NB4 (cell line): ENCODE data around the gene C3orf22.

ENCODE experiments used
- POLR2A ChIP-seq: IDR thresholded peaks from 2 replicates; pipeline ENCODE4 v1.6.1; 2011; ENCODE audit warnings: mild to moderate bottlenecking; ENCODE audit not compliant: insufficient read length; ENCODE audit errors: extremely low read depth
- TF ChIP-seq, protein P1 (sequence below): IDR thresholded peaks from one replicate; pipeline ENCODE4 v1.5.1; 2012; ENCODE audit warnings: low read depth, low read length
- TF ChIP-seq, protein P2 (sequence below): IDR thresholded peaks from 2 replicates; pipeline ENCODE4 v1.6.1; 2011; ENCODE audit warnings: low read depth, low read length

DNA sequence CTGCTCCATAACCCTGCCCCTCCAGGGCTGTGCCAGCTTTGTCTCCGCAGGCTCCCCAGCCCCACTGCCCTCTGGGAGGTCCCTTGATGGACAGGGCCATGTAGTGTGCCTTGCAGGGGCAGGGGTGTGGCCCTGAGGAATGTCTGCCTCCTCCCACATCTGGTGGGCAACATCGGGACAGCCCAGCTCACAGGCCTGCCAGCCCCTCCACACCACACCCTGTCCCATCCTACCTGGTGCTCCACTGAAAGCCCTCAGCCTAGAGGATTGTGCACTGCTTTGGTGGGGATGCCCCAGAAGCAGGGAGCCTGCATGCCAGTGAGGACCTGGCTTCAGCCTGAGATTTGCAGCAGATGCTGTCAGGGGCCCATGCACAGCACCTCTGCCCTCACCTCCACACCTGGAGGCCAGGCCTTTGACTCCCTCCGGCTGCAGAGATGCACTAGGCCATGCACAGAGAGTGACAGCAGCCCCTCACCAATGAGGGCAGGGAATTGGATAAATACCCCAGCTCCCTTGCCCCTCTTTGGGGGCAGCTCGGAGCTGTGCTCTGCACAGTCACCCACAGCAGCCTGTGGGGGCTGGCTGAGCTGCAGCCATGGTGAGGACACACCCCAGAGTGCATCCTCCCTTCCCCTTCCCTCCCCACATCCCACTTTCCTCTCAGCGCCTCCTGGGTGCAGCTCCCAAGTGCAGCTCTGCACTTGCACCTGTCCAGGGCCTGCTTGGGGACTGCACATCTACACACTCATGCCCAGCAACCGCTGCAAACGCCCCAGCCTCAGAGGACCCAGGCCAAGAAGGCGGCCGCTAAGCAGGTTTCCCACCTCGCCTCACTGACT lies 2.7 kb downstream of the C3orf22 start:
- TF ChIP-seq, protein P1, sequence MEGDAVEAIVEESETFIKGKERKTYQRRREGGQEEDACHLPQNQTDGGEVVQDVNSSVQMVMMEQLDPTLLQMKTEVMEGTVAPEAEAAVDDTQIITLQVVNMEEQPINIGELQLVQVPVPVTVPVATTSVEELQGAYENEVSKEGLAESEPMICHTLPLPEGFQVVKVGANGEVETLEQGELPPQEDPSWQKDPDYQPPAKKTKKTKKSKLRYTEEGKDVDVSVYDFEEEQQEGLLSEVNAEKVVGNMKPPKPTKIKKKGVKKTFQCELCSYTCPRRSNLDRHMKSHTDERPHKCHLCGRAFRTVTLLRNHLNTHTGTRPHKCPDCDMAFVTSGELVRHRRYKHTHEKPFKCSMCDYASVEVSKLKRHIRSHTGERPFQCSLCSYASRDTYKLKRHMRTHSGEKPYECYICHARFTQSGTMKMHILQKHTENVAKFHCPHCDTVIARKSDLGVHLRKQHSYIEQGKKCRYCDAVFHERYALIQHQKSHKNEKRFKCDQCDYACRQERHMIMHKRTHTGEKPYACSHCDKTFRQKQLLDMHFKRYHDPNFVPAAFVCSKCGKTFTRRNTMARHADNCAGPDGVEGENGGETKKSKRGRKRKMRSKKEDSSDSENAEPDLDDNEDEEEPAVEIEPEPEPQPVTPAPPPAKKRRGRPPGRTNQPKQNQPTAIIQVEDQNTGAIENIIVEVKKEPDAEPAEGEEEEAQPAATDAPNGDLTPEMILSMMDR: no peak
- TF ChIP-seq POLR2A: no peak
- TF ChIP-seq, protein P2, sequence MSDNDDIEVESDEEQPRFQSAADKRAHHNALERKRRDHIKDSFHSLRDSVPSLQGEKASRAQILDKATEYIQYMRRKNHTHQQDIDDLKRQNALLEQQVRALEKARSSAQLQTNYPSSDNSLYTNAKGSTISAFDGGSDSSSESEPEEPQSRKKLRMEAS: no peak
